SU-DHL-6 (cell line): ENCODE results near the gene GDI2.
"Not testable (repeated sequence)": the region's sequence is repeated elsewhere in the genome, so short reads cannot be mapped to it uniquely, and the experiment has no call there.

Experiments used
- H2AFZ ChIP-seq: fragments of 200-600 bp; sonication (generic); 2 replicates; pipeline ENCODE4 v1.6.1; 2014; ENCODE audit warnings: low read depth, mild to moderate bottlenecking, moderate library complexity, mixed read lengths, antibody characterized with exemption, low read length; ENCODE audit not compliant: severe bottlenecking
- H3F3A ChIP-seq: fragments of 200-600 bp; shearing (Covaris generic); 2 replicates; pipeline ENCODE4 v1.6.0; 2016; ENCODE audit warnings: antibody characterized with exemption, mild to moderate bottlenecking; ENCODE audit not compliant: insufficient read depth
- H3K27ac ChIP-seq: fragments of 200-600 bp; sonication (generic); 2 replicates; pipeline ENCODE4 v1.5.1; 2016; ENCODE audit warnings: low read depth, mild to moderate bottlenecking, low read length, moderate library complexity, mixed read lengths
- H3K27me3 ChIP-seq: fragments of 200-600 bp; sonication (generic), shearing (Covaris generic); 2 replicates; pipeline ENCODE4 v1.6.0; 2014; ENCODE audit warnings: mild to moderate bottlenecking, low read length
- H3K36me3 ChIP-seq: fragments of 200-600 bp; sonication (generic); 2 replicates; pipeline ENCODE4 v1.6.1; 2014; ENCODE audit warnings: mild to moderate bottlenecking, low read length, mixed read lengths
- H3K4me2 ChIP-seq: fragments of 300-600, 200-600 bp; shearing (Covaris generic), sonication (generic); 2 replicates; pipeline ENCODE4 v1.6.0; 2014; ENCODE audit warnings: low read length, low read depth, mild to moderate bottlenecking; ENCODE audit not compliant: poor library complexity, severe bottlenecking
- H3K4me3 ChIP-seq: fragments of 200-600 bp; sonication (generic); 2 replicates; pipeline ENCODE4 v1.5.1; 2014; ENCODE audit warnings: antibody characterized with exemption, low read length, mild to moderate bottlenecking, mixed read lengths; ENCODE audit not compliant: insufficient read depth, poor library complexity, severe bottlenecking
- H3K79me2 ChIP-seq: fragments of 200-600 bp; sonication (generic); 2 replicates; pipeline ENCODE4 v1.6.1; 2014; ENCODE audit warnings: mild to moderate bottlenecking, low read length, moderate library complexity; ENCODE audit not compliant: insufficient read depth
- H3K9ac ChIP-seq: fragments of 200-600 bp; sonication (generic); 2 replicates; pipeline ENCODE4 v1.7.0; 2014; ENCODE audit warnings: mild to moderate bottlenecking, low read length
- H3K9me2 ChIP-seq: fragments of 200-600 bp; sonication (generic); replicated peaks from 2 replicates; pipeline ENCODE4 v1.6.1; 2014; ENCODE audit warnings: low read length; ENCODE audit not compliant: insufficient read depth
- H3K9me3 ChIP-seq: fragments of 200-600 bp; sonication (generic); 2 replicates; pipeline ENCODE4 v1.6.1; 2014; ENCODE audit warnings: low read length, mixed read lengths; ENCODE audit not compliant: insufficient read depth
- H4K20me1 ChIP-seq: fragments of 200-600 bp; sonication (generic); 2 replicates; pipeline ENCODE4 v1.6.1; 2014; ENCODE audit warnings: low read depth, mild to moderate bottlenecking, antibody characterized with exemption, low read length, moderate library complexity, mixed read lengths
- CTCF ChIP-seq: fragments of 200-600 bp; sonication (generic); IDR thresholded peaks from one replicate; pipeline ENCODE4 v1.5.1; 2017; ENCODE audit warnings: antibody characterized with exemption, mild to moderate bottlenecking, low read length, moderate library complexity; ENCODE audit not compliant: insufficient read depth, poor library complexity, severe bottlenecking
- EZH2phosphoT487 ChIP-seq: fragments of 200-600 bp; sonication (generic), shearing (Covaris generic); conservative IDR thresholded peaks from 2 replicates; pipeline ENCODE4 v1.6.1; 2018; ENCODE audit warnings: mild to moderate bottlenecking, antibody characterized with exemption, low read length, moderate library complexity, mixed read lengths

GDI2 gene

DNA sequence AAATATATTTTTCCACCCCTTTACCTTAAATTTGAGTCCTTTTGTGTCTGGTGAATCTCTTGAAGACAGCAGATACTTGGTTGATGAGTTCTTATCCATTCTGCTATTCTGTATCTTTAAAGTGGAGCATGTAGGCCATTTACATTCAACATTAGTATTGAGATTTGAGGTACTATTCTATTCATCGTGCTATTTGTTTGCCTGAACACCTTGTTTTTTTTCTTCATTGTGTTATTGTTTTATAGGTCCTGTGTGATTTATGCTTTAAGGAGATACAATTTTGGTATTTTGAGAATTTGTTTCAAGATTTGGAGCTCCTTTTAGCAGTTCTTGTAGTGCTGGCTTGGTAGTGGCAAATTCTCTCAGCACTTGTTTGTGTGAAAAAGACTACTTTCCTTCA, 29.9 kb downstream of the GDI2 start:
- no peak overlapping the region for H3K9ac ChIP-seq
- H4K20me1 ChIP-seq = peaks cover 15% of the 10 kb centered on the region; the same call in 1 of the 2 replicates
- H3F3A ChIP-seq = peaks cover 4% of the 10 kb centered on the region; the same call in 1 of the 2 replicates
- H3K9me3 ChIP-seq = no peaks in the 10 kb centered on the region
- no peak overlapping the region for H3K4me2 ChIP-seq
- peaks cover 96% of the 10 kb centered on the region for H3K79me2 ChIP-seq
- no peak overlapping the region for H3K4me3 ChIP-seq
- no peak for TF ChIP-seq CTCF
- no peak for TF ChIP-seq EZH2phosphoT487
- no peaks in the 10 kb centered on the region for H3K27me3 ChIP-seq
- peaks cover 67% of the 10 kb centered on the region for H3K36me3 ChIP-seq
- H3K9me2 ChIP-seq = no peaks in the 10 kb centered on the region
- H3K27ac ChIP-seq = no peak overlapping the region
- H2AFZ ChIP-seq = no peak overlapping the region

GRCh38 chr10:5782174-5782573, 31.1 kb downstream of the GDI2 start:
- H3K36me3 ChIP-seq = peaks cover 60% of the 10 kb centered on the region
- H3K27ac ChIP-seq = no peak overlapping the region
- TF ChIP-seq EZH2phosphoT487 (no peak), CTCF (no peak)
- no peak overlapping the region for H3K9ac ChIP-seq
- no peaks in the 10 kb centered on the region for H3K27me3 ChIP-seq
- peaks cover 19% of the 10 kb centered on the region; the same call in 1 of the 2 replicates for H4K20me1 ChIP-seq
- H3K9me3 ChIP-seq = no peaks in the 10 kb centered on the region
- no peak overlapping the region for H2AFZ ChIP-seq
- H3F3A ChIP-seq = peaks cover 4% of the 10 kb centered on the region; the same call in 1 of the 2 replicates
- peaks cover 96% of the 10 kb centered on the region for H3K79me2 ChIP-seq
- H3K4me3 ChIP-seq = no peak overlapping the region
- H3K4me2 ChIP-seq = no peak overlapping the region
- H3K9me2 ChIP-seq = no peaks in the 10 kb centered on the region

DNA sequence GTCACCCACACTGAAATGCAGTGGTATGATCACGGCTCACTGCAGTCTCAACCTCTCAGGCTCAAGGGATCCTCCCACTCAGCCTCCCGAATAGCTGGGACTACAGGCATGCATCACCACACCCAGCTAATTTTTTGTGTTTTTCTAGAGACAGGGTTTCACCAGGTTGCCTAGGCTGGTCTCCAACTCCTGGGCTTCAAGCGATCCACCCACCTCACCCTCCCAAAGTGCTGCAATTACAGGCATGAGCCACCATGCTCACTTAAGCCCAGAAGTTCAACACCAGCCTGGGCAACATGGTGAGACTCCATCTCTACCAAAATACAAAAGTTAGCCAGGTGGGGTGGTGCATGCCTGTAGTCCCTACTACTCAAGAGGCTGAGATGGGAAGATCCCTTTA, 33.5 kb downstream of the GDI2 start:
- Histone ChIP-seq H3K4me3 (no peak overlapping the region), H3F3A (peaks cover 4% of the 10 kb centered on the region; the same call in 1 of the 2 replicates), H3K9ac (no peak overlapping the region), H3K36me3 (peaks cover 43% of the 10 kb centered on the region), H3K9me3 (no peaks in the 10 kb centered on the region), H2AFZ (no peak overlapping the region), H4K20me1 (peaks cover 36% of the 10 kb centered on the region), H3K79me2 (peaks cover 98% of the 10 kb centered on the region), H3K9me2 (no peaks in the 10 kb centered on the region), H3K4me2 (no peak overlapping the region), H3K27ac (no peak overlapping the region), H3K27me3 (no peaks in the 10 kb centered on the region)
- TF ChIP-seq EZH2phosphoT487 = no peak
- no peak for TF ChIP-seq CTCF

DNA sequence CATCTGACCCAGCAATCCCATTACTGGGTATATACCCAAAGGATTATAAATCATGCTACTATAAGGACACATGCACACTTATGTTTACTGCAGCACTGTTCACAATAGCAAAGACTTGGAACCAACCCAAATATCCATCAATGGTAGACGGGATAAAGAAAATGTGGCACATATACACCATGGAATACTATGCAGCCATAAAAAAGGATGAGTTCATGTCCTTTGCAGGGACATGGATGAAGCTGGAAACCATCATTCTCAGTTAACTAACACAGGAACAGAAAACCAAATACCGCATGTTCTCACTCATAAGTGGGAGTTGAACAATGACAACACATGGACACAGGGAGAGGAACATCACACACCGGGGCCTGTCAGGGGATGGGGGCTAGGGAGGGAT, 35.5 kb downstream of the GDI2 start:
- H2AFZ ChIP-seq, H3K27ac ChIP-seq, H3K4me2 ChIP-seq, H3K4me3 ChIP-seq, H3K27me3 ChIP-seq, H3K9me2 ChIP-seq, H3K9me3 ChIP-seq, H3K9ac ChIP-seq: not testable (repeated sequence)
- H3F3A ChIP-seq = peaks cover 14% of the 10 kb centered on the region
- H3K79me2 ChIP-seq = peaks cover 100% of the 10 kb centered on the region
- H3K36me3 ChIP-seq = peaks cover 45% of the 10 kb centered on the region
- peaks cover 46% of the 10 kb centered on the region for H4K20me1 ChIP-seq
